H4 (cell line): ENCODE data around the gene ATXN7L1. TPM values are rescaled to one million over a fixed set of nuclear protein-coding genes. Genes with fewer than 3 reads are reported as not detected.
"Not testable (repeated sequence)": the region's sequence is repeated elsewhere in the genome, so short reads cannot be mapped to it uniquely, and the experiment has no call there.

Experiments used
- DNase-seq: peaks from one replicate; pipeline ENCODE4 v3.0.0-alpha.2; 2015; ENCODE audit warnings: low spot score
- total RNA-seq: library from RNA; depleted of rRNA; stranded (reverse); fragments of >200 nt; shearing (Covaris generic); gene quantifications from 2 replicates; pipeline ENCODE4 v1.2.3, GENCODE V29; 2014

The ATXN7L1 gene
- total RNA-seq, 1 experiment from 2014 or later, result 4.4 TPM

DNA sequence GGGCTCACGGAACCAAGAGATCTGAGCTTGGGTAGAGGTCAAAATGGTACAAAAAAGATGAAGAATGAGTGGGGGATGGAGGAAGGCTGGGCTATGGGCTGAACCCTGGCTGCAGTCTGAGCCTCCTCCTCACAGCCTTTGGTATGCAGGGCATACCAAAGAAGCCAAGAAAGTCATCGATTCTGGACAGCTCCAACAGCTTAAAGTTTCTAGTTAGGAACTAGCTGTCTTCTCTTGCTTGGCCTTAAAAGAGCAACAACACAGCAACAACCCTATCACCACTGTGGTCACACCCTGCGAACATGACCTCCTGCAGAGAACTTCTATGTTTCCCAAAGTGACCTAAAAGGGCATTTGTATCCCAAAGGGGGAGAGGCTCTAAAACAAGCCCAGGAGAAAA, 169.0 kb downstream of the ATXN7L1 start:
- no peak for DNase-seq

DNA sequence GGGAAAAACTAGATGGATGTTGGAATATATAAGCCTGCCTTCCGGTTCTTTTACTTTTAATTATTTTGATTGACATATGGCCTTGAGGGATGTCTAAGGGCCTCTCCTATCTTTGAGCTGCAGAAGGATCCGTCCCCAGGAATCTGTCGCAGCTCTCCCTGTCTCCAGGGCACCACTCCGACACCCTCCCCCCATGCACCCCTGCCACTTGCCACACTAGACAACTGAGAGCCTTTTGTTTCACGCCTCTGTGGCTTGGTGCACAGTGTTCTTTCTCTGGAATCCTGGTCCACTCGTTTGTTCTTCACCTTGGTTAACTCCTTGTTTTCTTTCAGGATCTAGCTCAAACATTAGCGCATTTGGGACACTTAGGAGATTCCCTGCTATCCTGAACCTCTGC, 171.0 kb downstream of the ATXN7L1 start:
- no peak for DNase-seq

DNA sequence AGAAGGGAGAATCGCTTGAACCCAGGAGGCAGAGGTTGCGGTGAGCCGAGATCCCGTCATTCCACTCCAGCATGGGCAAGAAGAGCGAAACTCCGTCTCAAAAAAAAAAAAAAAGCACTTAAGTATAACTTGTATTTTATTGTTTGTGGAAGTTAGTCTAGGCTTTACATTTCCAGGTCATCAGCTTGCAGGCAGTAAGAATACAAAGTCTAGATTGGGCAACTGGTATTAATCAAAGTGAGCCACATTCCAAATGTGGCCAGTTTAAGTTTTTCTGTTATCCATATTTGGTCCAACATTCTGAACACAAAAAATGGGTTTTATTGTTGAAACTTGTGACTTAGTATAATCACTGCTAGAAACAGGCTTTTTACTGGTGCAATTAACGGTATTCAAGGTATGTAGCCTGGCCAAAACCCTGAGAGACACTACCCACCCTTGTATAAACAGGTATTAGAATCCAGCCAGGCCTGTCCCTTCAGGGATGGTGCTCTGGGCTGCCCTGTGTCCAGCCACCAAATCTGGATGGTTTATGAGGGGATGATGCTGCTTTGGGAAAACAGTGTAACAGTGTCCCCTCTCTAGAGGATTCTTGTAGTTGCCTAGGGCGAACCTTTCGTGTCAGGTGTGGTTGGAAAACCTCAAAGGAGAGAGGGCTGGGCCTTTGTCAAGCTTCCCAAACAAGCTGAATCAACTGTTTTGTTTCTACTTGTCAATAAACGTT, 173.0 kb downstream of the ATXN7L1 start:
- DNase-seq, result no peak

- DNase-seq, result no peak
These were observed 176.7 kb downstream of the ATXN7L1 start for GRCh38 chr7:105699568-105700236.

DNA sequence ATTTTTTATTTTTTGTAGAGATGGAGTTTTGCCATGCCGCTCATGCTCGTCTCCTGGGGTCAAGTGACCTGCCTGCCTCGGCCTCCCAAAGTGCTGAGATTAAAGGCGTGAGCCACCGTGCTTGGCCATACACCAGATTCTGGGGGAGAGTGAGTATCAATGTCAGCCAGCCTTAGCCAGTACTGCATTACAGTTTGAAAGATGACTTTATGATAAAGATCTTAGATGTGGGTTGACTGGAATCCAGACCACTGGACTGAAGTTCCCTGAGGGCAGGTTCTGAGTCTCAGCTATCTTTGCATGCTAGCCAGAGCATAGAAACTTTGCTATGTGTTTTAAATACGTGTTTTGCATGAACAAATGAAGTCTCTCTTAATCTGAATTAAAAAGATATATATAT, 177.9 kb downstream of the ATXN7L1 start:
- no peak for DNase-seq

DNA sequence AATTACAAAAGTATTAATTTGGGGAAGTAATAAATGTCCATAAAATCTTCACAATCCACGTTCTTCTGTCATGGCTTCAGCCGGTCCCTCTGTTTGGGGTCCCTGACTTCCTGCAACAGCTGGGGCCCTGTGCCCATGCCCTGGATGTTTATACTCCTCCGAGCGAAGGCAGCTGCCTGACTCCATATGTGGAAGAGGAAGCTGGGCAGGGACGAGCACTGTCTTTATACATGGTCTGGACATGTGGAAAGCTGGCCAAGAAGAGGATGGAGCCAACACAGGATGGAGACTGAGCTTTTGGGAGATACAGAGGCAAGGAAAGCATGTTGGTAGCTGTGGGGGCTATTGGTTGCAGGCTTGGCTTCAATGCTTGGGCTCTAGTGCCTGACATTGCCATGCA, 178.6 kb downstream of the ATXN7L1 start:
- no peak for DNase-seq

DNA sequence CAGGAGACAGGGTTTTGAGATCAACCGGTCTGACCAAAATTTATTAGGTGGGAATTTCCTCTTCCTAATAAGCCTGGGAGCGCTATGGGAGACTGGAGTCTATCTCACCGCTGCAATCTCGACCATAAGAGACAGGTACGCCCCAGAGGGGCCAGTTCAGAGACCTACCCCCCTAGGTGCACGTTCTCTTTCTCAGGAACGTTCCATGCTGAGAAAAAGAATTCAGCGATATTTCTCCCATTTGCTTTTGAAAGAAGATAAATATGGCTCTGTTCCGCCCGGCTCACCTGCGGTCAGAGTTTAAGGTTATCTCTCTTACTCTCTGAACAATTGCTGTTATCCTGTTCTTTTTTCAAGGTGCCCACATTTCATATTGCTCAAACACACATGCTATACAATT, 179.2 kb downstream of the ATXN7L1 start:
- DNase-seq, result not testable (repeated sequence)

DNA sequence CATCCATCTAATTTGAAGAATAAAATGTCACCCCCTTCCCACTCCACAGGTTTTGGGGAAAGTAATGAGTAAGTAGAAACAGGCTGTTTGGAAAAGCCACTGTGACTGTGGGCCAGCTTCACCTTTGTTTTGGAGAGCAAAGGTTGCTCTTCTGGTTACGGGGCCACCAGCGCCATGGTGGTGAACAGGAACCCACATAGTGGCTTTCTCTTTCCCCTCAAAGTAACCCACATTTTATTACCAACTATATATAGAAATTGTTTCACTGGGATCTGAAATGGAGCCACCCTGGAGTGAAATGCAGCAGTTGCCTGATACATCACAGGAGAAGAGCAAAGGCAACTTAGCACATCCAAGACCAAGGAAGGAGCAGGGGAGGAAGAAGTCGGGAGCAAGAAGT, 182.8 kb downstream of the ATXN7L1 start:
- DNase-seq, result no peak

DNA sequence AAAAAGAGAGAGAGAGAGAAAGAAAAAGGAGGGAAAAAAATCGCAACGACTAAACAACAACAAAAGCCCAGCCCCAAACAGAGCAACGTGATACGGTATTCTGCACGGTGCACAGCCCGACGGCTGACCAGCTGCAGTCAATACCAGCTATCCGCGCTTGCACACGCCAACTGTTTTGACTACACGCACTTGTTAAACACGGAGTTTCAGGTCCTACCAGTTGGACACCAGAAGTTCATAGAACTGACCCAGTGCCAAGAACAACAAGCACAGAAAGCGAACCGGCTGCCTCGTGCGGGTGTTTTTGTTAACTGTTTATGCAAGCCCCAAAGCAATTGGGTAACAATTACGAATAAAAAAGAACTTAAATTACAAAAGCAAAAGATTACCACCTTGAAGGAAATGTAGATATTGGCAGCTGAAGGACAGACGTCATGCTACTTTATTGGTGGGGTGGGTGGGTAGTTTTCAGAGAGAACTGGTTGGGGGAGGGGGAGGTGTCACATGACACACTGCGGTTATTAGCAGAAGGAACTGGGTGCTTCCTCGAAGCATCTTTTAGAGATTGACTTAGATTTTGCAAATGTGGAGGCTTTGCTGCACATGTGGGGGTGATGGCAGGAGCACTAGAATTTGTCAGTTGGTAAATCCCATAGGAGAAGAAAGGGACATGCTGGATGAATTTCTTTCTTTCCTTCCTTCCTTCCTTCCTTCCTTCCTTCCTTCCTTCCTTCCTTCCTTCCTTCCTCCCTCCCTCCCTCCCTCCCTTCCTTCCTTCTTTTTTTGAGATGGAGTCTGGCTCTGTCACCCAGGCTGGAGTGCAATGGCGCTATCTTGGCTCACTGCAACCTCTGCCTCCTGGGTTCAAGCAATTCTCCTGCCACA, 184.5 kb downstream of the ATXN7L1 start:
- peak; percentile 86 for DNase-seq

GRCh38 chr7:105691082-105691679, 185.2 kb downstream of the ATXN7L1 start:
- peak; percentile 69 for DNase-seq

GRCh38 chr7:105690325-105690945, 186.0 kb downstream of the ATXN7L1 start:
- DNase-seq, result no peak

GRCh38 chr7:105689067-105689819, 187.2 kb downstream of the ATXN7L1 start:
- DNase-seq, result no peak

DNA sequence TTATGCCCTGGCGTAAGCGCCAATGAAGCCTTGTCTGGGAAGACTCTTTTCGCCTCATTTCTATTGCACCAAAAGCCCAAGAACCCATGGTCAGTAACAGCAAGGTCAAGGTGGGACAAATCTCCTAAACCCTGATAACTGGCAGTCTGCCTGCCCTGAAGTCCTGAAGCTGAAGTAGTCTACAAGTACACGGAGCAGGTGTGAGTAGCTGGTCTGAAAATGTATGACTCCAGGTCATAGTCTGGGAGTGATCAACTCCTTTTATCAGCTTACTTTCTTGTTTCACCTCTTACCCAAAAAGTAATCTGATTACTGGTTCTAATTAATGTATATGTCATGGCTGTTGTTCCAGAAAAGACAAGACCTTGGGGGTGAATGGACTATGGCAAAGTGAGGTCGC, 187.8 kb downstream of the ATXN7L1 start:
- no peak for DNase-seq

DNA sequence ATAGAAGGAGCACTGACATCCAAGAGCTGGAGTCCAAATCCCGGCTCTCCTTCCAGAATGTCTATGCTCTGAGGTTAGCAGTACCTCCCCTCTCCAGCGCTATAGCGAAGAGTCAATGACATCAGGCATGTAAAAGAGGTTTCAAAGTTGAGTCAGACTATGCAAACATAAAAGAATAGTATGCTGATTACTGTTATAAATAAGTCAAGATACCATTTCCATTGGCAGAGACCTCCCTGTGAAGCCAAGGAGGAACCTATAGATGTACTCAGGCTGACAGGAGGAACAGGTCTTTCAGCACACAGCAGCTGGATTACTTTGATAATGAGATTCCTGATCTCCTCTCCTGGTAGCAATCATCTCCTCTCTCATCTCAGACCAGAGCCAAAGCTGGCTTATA, 191.2 kb downstream of the ATXN7L1 start:
- no peak for DNase-seq

- no peak for DNase-seq
These were observed 193.9 kb downstream of the ATXN7L1 start for GRCh38 chr7:105682341-105683060.

DNA sequence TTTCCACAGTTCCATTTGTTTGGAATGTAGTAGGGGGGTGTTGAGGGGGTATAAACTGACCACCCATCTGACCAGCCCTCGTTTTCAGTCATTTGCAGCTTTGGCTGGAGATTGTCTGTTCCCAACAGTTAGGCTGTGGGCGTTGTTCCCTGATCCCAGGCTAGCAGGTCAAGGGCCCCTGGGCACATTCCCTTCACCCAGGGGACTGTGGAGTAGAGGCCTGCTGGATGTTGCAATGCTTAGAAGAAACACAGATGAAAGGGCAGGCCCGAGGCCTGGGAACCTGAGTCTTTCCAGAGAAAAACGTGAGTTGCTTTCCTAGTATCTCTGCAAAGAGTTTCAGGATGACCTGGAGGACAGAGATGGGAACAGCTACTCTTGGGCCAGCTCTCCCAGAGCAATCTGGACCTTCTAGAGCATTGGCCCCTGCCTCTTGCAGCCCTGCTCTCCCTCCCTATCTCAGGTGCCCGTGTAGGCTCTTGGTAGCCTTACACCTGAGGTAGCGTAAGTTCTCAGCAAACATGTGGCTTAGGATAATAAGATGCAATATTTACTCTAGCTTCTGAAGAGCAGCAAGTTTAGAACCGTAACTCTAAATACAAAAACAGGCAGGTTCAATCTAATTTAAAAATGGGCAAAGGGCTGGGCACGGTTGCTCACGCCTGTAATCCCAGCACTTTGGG, 195.8 kb downstream of the ATXN7L1 start:
- no peak for DNase-seq

GRCh38 chr7:105678811-105679495, 197.4 kb downstream of the ATXN7L1 start:
- no peak for DNase-seq

DNA sequence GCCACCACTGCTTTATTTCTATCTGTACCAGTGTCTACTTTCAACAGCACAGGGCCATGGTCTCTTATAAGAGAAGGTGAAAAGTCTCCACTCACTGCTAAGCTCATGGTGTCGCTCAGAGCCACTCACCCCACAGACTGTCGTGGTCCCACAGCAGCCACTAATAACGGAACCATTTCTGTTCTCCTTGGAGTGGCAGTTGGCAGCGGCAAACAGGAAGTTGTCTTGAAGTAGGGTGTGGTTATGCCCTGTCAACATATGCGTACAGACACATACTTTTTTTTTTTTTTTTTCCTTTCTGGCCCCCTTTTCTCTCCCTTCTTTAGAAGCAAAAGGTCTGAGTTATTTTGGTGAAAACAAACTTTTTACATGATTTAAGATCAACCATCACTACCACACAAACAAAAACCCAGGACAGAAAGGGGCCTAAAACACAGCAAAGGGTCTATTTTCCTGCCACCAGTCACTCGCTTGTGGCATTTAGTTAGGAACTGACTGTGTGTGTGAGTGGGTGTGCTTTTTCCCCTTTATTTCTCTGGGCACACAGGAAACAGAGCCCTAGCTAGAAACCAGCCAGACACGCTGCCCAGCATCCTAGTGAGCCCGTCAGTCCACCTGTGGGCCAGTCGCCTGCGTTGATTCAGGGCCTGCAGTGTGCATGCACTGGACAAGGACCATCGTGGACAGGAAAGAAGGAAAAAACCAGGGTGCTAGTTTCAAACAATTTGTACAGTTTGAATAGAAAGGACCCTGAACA, 198.4 kb downstream of the ATXN7L1 start:
- no peak for DNase-seq
